ENCODE results near the gene AR.

DNA sequence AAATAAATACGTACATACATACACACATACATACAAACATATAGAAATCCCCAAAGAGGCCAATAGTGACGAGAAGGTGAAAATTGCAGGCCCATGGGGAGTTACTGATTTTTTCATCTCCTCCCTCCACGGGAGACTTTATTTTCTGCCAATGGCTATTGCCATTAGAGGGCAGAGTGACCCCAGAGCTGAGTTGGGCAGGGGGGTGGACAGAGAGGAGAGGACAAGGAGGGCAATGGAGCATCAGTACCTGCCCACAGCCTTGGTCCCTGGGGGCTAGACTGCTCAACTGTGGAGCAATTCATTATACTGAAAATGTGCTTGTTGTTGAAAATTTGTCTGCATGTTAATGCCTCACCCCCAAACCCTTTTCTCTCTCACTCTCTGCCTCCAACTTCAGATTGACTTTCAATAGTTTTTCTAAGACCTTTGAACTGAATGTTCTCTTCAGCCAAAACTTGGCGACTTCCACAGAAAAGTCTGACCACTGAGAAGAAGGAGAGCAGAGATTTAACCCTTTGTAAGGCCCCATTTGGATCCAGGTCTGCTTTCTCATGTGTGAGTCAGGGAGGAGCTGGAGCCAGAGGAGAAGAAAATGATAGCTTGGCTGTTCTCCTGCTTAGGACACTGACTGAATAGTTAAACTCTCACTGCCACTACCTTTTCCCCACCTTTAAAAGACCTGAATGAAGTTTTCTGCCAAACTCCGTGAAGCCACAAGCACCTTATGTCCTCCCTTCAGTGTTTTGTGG lies 180.7 kb downstream of the AR start:
- TF ChIP-seq, protein P1, sequence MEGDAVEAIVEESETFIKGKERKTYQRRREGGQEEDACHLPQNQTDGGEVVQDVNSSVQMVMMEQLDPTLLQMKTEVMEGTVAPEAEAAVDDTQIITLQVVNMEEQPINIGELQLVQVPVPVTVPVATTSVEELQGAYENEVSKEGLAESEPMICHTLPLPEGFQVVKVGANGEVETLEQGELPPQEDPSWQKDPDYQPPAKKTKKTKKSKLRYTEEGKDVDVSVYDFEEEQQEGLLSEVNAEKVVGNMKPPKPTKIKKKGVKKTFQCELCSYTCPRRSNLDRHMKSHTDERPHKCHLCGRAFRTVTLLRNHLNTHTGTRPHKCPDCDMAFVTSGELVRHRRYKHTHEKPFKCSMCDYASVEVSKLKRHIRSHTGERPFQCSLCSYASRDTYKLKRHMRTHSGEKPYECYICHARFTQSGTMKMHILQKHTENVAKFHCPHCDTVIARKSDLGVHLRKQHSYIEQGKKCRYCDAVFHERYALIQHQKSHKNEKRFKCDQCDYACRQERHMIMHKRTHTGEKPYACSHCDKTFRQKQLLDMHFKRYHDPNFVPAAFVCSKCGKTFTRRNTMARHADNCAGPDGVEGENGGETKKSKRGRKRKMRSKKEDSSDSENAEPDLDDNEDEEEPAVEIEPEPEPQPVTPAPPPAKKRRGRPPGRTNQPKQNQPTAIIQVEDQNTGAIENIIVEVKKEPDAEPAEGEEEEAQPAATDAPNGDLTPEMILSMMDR (IDR thresholded peaks at IDR 0.05), result no peak
- TF ChIP-seq POLR2A (IDR thresholded peaks at IDR 0.05), result no peak

Measured in ovary (tissue), 3 donors.